ENCODE results near the gene KIF12.
A peak's percentile ranks its signal among the peaks of the same experiment; 100 is the strongest.
"Not testable (repeated sequence)": the region's sequence is repeated elsewhere in the genome, so short reads cannot be mapped to it uniquely, and the experiment has no call there.

The KIF12 gene

GRCh38 chr9:114084282-114085073 is 14.6 kb downstream of the KIF12 start:
- DNase-seq (ENCODE audit: low read depth in 2 of 2): no peak

- DNase-seq (ENCODE audit: low read depth in 2 of 2): no peak
These were observed 15.4 kb downstream of the KIF12 start for GRCh38 chr9:114083666-114084065.

- DNase-seq (ENCODE audit: low read depth in 2 of 2): not testable (repeated sequence)
These were observed 16.2 kb downstream of the KIF12 start for GRCh38 chr9:114082763-114083412.

- DNase-seq (ENCODE audit: low read depth in 2 of 2): peak; percentile 75 to 85
These were observed 16.9 kb downstream of the KIF12 start for GRCh38 chr9:114082017-114082762.

GRCh38 chr9:114081441-114082016 is 17.6 kb downstream of the KIF12 start:
- no peak for DNase-seq (ENCODE audit: low read depth in 2 of 2)

GRCh38 chr9:114080773-114081440 is 18.2 kb downstream of the KIF12 start:
- no peak for DNase-seq (ENCODE audit: low read depth in 2 of 2)

GRCh38 chr9:114080195-114080772 is 18.8 kb downstream of the KIF12 start:
- no peak for DNase-seq (ENCODE audit: low read depth in 2 of 2)

GRCh38 chr9:114078781-114079156 is 20.3 kb downstream of the KIF12 start:
- no peak for DNase-seq (ENCODE audit: low read depth in 2 of 2)

GRCh38 chr9:114078021-114078780 is 20.9 kb downstream of the KIF12 start, which contains the start of gene AMBP:
Gene AMBP (minus strand): TSS chr9:114078300. CDS start chr9:114078209, 91 bp downstream.
- DNase-seq (ENCODE audit: low read depth in 2 of 2): no peak

GRCh38 chr9:114077162-114077837 is 21.8 kb downstream of the KIF12 start:
- DNase-seq (ENCODE audit: low read depth in 2 of 2): no peak

- DNase-seq (ENCODE audit: low read depth in 2 of 2): no peak
These were observed 22.6 kb downstream of the KIF12 start for GRCh38 chr9:114076237-114077161.

- no peak for DNase-seq (ENCODE audit: low read depth in 2 of 2)
These were observed 23.5 kb downstream of the KIF12 start for GRCh38 chr9:114075602-114076001.

- DNase-seq (ENCODE audit: low read depth in 2 of 2): no peak
These were observed 26.6 kb downstream of the KIF12 start for GRCh38 chr9:114072184-114073140.

GRCh38 chr9:114071197-114071795 is 27.8 kb downstream of the KIF12 start:
- DNase-seq (ENCODE audit: low read depth in 2 of 2): no peak

GRCh38 chr9:114070188-114071103 is 28.6 kb downstream of the KIF12 start:
- no peak for DNase-seq (ENCODE audit: low read depth in 2 of 2)
